Transverse colon (tissue), 4 donors: ENCODE results near the gene PAPPA. TPM values are rescaled to one million over a fixed set of nuclear protein-coding genes. Genes with fewer than 3 reads are reported as not detected.

ENCODE experiments used
- DNase-seq: peaks from one replicate; pipeline ENCODE4 v3.0.0-alpha.2; 2019
- H3K27ac ChIP-seq, 4 donors: fragments of 200-600 bp; sonication (generic); 2 replicates each; pipeline ENCODE4 v1.5.1; 2016 to 2018; ENCODE audit warnings: inconsistent platforms in 4 of 4
- H3K27me3 ChIP-seq: fragments of 200-600 bp; sonication (generic); 2 replicates; pipeline ENCODE4 v1.5.1; 2017; ENCODE audit warnings: inconsistent platforms
- H3K36me3 ChIP-seq, 4 donors: fragments of 200-600 bp; sonication (generic); 2 replicates each; pipeline ENCODE4 v1.5.1; 2017 to 2019; ENCODE audit warnings: inconsistent platforms in 4 of 4
- H3K4me1 ChIP-seq, 4 donors: fragments of 200-600 bp; sonication (generic); 2 replicates each; pipeline ENCODE4 v1.5.1; 2017 to 2020; ENCODE audit warnings: inconsistent platforms in 4 of 4
- H3K4me3 ChIP-seq, 4 donors: fragments of 200-600 bp; sonication (generic); 1 replicate in 1 of 4; 2 replicates in 3 of 4; pipeline versions ENCODE4 v1.5.1 to v1.6.1; 2017 to 2019; ENCODE audit warnings: inconsistent platforms in 4 of 4
- H3K9me3 ChIP-seq, 2 donors: fragments of 200-600 bp; sonication (generic); 2 replicates each; pipeline ENCODE4 v1.5.1; 2017 to 2019; ENCODE audit warnings: inconsistent platforms in 2 of 2
- EP300 ChIP-seq: sonication (generic); formaldehyde crosslinking; IDR thresholded peaks from one replicate; pipeline ENCODE4 v1.6.1; 2017; ENCODE audit warnings: antibody characterized with exemption, low read depth
- POLR2A ChIP-seq: fragments of 450-650 bp; IDR thresholded peaks from one replicate; pipeline ENCODE4 v1.6.1; 2016; ENCODE audit warnings: antibody characterized with exemption, mild to moderate bottlenecking, moderate library complexity
- POLR2AphosphoS5 ChIP-seq, 3 donors: sonication (generic); formaldehyde crosslinking; IDR thresholded peaks; one replicate each; pipeline ENCODE4 v1.6.1; 2016; ENCODE audit warnings: antibody characterized with exemption in 3 of 3
- WGBS, 2 donors: methylation state at CpG; one replicate each; pipeline ENCODE4 v1.1.5; 2018; ENCODE audit warnings: low coverage in 1 of 2; 5-methylcytosine and 5-hydroxymethylcytosine counted together
- in situ Hi-C, 4 donors: fragments of 200-750 bp; cut with MboI; loops; one replicate each; pipeline versions ENCODE4 v1.15.0 to v1.15.1; 2017; ENCODE audit warnings: low sequenced_read_pairs in 3 of 4, low pct_ligation_motif_present in 1 of 4, low pct_unique_long_range_greater_than_20kb in 1 of 4
- intact Hi-C: fragments of 100-400 bp; cut with DNase I; formaldehyde crosslinking; loops from one replicate; pipeline ENCODE4 v1.15.1; 2023; ENCODE audit warnings: low total_unique reads
- total RNA-seq, 4 donors: library from RNA; depleted of rRNA; stranded (reverse); fragments of >200 nt; gene quantifications; one replicate each; pipeline ENCODE4 v1.1.0, GENCODE V29; 2016
- TF ChIP-seq, protein P1 (sequence below), 5 experiments: fragments of 200-600 bp in 3 of 5; fragments of 450-650 bp in 2 of 5; sonication (generic) in 3 of 5; IDR thresholded peaks; 1 replicate in 2 of 5; 2 replicates in 3 of 5; pipeline ENCODE4 v1.5.1; 2016 to 2017; ENCODE audit warnings: antibody characterized with exemption in 5 of 5, inconsistent platforms in 3 of 5, mild to moderate bottlenecking in 2 of 5, moderate library complexity in 1 of 5

PAPPA gene
- total RNA-seq, 4 donors from 2014 or later: 0.37 to 4.4 (median 1.4) TPM

DNA sequence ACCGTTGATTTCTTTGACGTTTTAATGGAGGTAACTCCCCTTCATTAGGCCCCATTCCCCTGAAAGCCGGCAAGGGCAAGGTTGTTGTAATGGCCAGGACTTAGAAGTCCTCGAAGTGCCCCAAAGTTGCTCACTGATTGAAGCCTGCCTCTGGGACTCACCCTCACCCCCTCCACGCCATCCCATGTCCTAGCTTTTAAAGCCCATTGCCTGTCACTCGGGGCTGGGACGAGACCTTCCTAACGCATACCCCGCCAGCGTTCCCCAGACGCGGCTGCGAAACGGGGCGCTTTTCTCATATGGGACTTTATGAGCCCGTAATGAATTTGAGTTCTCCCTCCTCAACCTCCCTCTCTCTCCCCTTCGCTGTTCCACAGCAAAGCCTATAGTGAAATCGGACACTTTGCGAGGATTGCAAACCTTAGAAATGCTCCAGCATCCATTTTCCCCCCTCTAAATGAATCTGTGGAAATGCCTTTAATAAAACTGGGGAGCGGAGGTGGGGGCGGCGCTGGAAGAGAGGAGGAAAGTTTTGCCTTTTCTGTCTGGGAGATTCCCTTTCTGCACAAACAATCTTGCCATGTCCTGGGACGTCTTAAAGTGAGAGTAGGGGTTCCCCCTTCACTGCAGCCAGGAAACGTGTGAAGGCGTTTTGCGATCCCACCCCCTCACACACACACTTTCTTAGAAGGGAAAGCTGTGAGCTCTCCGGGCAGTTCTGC, 1.5 kb downstream of the PAPPA start:
- in situ Hi-C loops: loop anchor here (10.0 to 25.0 kb wide), 4 partner anchors 407 to 507 kb away; no protein-coding TSS in a partner anchor
- TF ChIP-seq, protein P1, sequence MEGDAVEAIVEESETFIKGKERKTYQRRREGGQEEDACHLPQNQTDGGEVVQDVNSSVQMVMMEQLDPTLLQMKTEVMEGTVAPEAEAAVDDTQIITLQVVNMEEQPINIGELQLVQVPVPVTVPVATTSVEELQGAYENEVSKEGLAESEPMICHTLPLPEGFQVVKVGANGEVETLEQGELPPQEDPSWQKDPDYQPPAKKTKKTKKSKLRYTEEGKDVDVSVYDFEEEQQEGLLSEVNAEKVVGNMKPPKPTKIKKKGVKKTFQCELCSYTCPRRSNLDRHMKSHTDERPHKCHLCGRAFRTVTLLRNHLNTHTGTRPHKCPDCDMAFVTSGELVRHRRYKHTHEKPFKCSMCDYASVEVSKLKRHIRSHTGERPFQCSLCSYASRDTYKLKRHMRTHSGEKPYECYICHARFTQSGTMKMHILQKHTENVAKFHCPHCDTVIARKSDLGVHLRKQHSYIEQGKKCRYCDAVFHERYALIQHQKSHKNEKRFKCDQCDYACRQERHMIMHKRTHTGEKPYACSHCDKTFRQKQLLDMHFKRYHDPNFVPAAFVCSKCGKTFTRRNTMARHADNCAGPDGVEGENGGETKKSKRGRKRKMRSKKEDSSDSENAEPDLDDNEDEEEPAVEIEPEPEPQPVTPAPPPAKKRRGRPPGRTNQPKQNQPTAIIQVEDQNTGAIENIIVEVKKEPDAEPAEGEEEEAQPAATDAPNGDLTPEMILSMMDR (IDR thresholded peaks at IDR 0.05): no peak
- TF ChIP-seq POLR2AphosphoS5 (IDR thresholded peaks at IDR 0.05) (no peak), EP300 (no peak), POLR2A (no peak)
- Histone ChIP-seq H3K36me3 (no peaks in the 10 kb centered on the region), H3K27ac (peak overlapping the region; percentile 51 to 76 (median 75)), H3K4me3 (peak overlapping the region; percentile 4 to 49 (median 43)), H3K27me3 (peaks cover 76% of the 10 kb centered on the region), H3K9me3 (no peaks in the 10 kb centered on the region), H3K4me1 (peaks cover 0 to 26% (median 10%) of the 10 kb centered on the region in 4 donors)
- intact Hi-C loops: no loop called here
- 0 to 3% methylated on average over 6 to 27 of the region's 27 CpGs for WGBS, 2 donors
- no peak for DNase-seq

DNA sequence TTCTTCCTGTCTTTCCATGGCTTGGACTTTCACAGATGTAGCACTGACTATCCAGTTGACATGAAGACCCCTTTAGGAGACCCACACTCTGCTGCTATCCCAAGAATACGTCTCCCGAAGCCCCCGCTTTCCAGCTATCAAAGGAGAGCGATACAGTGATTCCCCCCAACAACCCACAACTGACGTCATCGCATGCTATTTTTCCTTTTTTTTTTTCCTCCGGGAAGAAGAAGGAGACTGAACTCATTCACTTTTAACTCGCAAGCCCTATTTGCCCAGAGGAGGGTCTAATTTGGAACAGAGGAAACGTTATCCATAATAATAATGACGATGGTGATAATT, 2.1 kb downstream of the PAPPA start:
- 7 to 8% methylated on average over 6 to 10 of the region's 10 CpGs for WGBS, 2 donors
- TF ChIP-seq POLR2A (no peak), POLR2AphosphoS5 (IDR thresholded peaks at IDR 0.05) (no peak), EP300 (no peak)
- TF ChIP-seq, protein P1 (IDR thresholded peaks at IDR 0.05): no peak

DNA sequence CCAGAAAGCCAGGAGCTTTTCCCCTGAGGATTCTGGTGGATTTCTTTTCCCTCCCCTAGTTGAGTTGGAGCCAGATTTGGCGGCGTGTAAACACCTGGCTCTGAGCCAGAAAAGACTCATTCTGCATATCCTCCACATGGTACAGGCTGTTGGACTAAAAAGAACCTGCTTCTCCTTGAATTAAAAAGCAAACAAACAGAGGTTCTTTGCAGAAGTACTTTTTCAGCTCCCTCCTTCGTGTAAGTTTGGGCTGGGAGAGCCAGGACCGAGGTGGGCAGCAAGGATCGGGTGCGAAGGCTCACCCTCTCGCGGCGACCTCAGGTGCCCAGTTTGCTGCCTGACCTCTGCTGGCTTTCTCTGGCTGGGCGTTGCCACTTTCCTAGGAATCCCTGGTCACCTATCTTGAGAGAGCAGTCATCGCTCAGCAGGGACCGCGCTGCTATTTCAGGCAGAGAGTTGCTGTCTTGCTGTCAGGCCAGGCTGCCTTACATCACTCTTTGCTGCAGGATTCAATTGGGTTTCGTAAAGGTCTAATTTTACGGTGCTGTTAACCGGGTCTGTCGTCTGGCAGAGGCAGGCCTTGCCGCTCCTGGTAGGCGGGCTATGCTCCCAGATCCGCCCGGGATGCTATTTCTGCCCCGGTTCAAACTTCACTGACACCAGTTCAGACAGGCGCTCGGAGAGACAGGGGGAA, 3.2 kb downstream of the PAPPA start:
- intact Hi-C loops (no loop called here), in situ Hi-C loops (loop anchor here (10.0 to 25.0 kb wide), 4 partner anchors 406 to 506 kb away; no protein-coding TSS in a partner anchor)
- no peaks in the 10 kb centered on the region for H3K36me3 ChIP-seq
- H3K27me3 ChIP-seq: peaks cover 64% of the 10 kb centered on the region
- 0 to 17% methylated on average over 2 to 24 of the region's 24 CpGs for WGBS, 2 donors
- H3K27ac ChIP-seq: peak overlapping the region; percentile 51 to 76 (median 66)
- peaks cover 0 to 26% (median 10%) of the 10 kb centered on the region in 4 donors for H3K4me1 ChIP-seq
- peak; percentile 25 for DNase-seq
- H3K9me3 ChIP-seq: no peaks in the 10 kb centered on the region
- no peak for TF ChIP-seq EP300
- TF ChIP-seq POLR2AphosphoS5 (IDR thresholded peaks at IDR 0.05): peak in 1 of 3 donors; percentile 34
- no peak for TF ChIP-seq POLR2A
- TF ChIP-seq, protein P1 (IDR thresholded peaks at IDR 0.05): no peak
- peak overlapping the region in 3 of 4 donors; percentile 1 to 13 (median 6) for H3K4me3 ChIP-seq

More for the DNA sequence above, 2.1 kb downstream of the PAPPA start:
- no peak for DNase-seq
- H3K27ac ChIP-seq: peak overlapping the region; percentile 51 to 76 (median 75)
- H3K9me3 ChIP-seq: no peaks in the 10 kb centered on the region
- peaks cover 71% of the 10 kb centered on the region for H3K27me3 ChIP-seq
- H3K36me3 ChIP-seq: no peaks in the 10 kb centered on the region
- H3K4me1 ChIP-seq: peaks cover 0 to 26% (median 10%) of the 10 kb centered on the region in 4 donors
- in situ Hi-C loops: loop anchor here (10.0 to 25.0 kb wide), 4 partner anchors 407 to 507 kb away; no protein-coding TSS in a partner anchor
- H3K4me3 ChIP-seq: peak overlapping the region in 3 of 4 donors; percentile 43 to 49 (median 43)
- intact Hi-C loops: no loop called here

DNA sequence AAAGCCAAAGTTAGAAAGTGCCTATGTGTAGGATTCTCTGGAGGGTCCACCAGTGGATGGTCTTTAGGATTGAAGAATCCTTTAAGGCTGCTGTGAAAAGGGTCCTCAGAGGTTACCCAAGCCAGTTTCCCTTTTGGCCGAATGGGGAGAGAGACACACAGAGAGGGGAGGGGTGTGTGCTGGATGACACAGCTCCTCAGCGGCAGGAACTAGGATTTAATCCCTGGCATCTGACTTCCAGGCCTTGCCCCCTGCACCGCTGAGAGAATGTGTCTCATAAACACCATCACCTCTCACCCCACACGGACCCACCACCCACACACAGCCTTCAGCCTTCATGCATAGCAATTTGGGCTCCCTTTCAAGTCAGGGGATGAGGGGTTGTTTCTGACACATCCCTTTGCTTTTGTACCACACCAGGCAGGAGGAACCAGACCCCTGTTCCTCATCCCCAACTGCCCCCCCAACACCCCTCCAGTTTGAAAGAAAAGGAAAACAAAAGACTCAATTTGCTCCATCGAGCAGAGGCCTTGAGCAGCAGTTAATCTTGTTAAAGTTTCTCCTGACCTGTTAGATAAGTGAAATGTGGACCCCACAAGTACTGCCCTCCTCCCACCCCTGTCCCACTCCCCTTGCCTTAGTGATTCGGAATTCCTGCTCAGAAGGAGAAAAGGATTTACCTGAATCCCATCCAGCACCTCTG, 4.0 kb downstream of the PAPPA start:
- Histone ChIP-seq H3K27me3 (peaks cover 56% of the 10 kb centered on the region), H3K4me1 (peaks cover 0 to 24% (median 10%) of the 10 kb centered on the region in 4 donors), H3K9me3 (no peaks in the 10 kb centered on the region), H3K4me3 (no peak overlapping the region), H3K27ac (peak overlapping the region; percentile 51 to 76 (median 66)), H3K36me3 (no peaks in the 10 kb centered on the region)
- TF ChIP-seq POLR2A (no peak), EP300 (no peak), POLR2AphosphoS5 (IDR thresholded peaks at IDR 0.05) (no peak)
- TF ChIP-seq, protein P1 (IDR thresholded peaks at IDR 0.05): no peak
- no peak for DNase-seq
- in situ Hi-C loops: loop anchor here (10.0 to 25.0 kb wide), 4 partner anchors 405 to 505 kb away; no protein-coding TSS in a partner anchor
- WGBS, 2 donors: 52% methylated on average over 6 of the region's 6 CpGs; no CpG with 5 or more reads in 1 of the 2 donors
- intact Hi-C loops: no loop called here
